H1 (cell line): ENCODE data around the gene FAM222B. TPM values are rescaled to one million over a fixed set of nuclear protein-coding genes. Genes with fewer than 3 reads are reported as not detected.
"Not testable (repeated sequence)": the region's sequence is repeated elsewhere in the genome, so short reads cannot be mapped to it uniquely, and the experiment has no call there.

Experiments
- CTCF ChIA-PET: fragments of 300-600 bp; sonication (Branson Sonifier 250); formaldehyde crosslinking; loops from one replicate; lab custom pipeline; 2021; ENCODE audit not compliant: partially characterized antibody; lab: Charles Lee
- POLR2A ChIA-PET: fragments of 300-600 bp; sonication (Branson Sonifier 250); formaldehyde crosslinking; loops from one replicate; lab custom pipeline; 2021; ENCODE audit warnings: inconsistent platforms; ENCODE audit not compliant: partially characterized antibody; lab: Charles Lee
- DNase-seq, 2 experiments: peaks; one replicate each; pipeline versions ENCODE4 v3.0.0 to v3.0.0-alpha.2; 2010 to 2022; ENCODE audit warnings: low spot score in 2 of 2, low read depth in 1 of 2, mixed read lengths in 1 of 2
- FAIRE-seq: peaks from 2 replicates; lab custom pipeline; 2011; peaks lifted over from hg19 to GRCh38; lab: Jason Lieb, UNC
- H2AFZ ChIP-seq: 2 replicates; pipeline ENCODE4 v1.8.1; 2012; ENCODE audit warnings: low read length, inconsistent platforms
- H2AK5ac ChIP-seq: 2 replicates; pipeline ENCODE4 v1.6.1; 2013; ENCODE audit warnings: low read depth, low read length
- H2BK120ac ChIP-seq: replicated peaks from 2 replicates; pipeline ENCODE3; 2013; ENCODE audit warnings: low read depth, low read length, inconsistent platforms
- H2BK12ac ChIP-seq: 2 replicates; pipeline ENCODE4 v1.6.1; 2013; ENCODE audit warnings: low read depth, low read length
- H2BK15ac ChIP-seq: 2 replicates; pipeline ENCODE4 v1.6.1; 2013; ENCODE audit warnings: low read length
- H2BK20ac ChIP-seq: 2 replicates; pipeline ENCODE4 v1.6.1; 2013; ENCODE audit warnings: low read length
- H2BK5ac ChIP-seq: 2 replicates; pipeline ENCODE4 v1.6.1; 2013; ENCODE audit warnings: low read depth, low read length
- H3K14ac ChIP-seq: 2 replicates; pipeline ENCODE4 v1.6.1; 2013; ENCODE audit warnings: inconsistent platforms; ENCODE audit not compliant: insufficient read length
- H3K18ac ChIP-seq: 2 replicates; pipeline ENCODE4 v1.6.1; 2013; ENCODE audit warnings: low read length; ENCODE audit errors: extremely low read depth
- H3K23ac ChIP-seq: 2 replicates; pipeline ENCODE4 v1.6.1; 2013; ENCODE audit warnings: inconsistent platforms; ENCODE audit not compliant: insufficient read length
- H3K23me2 ChIP-seq: 2 replicates; pipeline ENCODE4 v1.6.1; 2013; ENCODE audit warnings: low read depth, low read length
- H3K27ac ChIP-seq: 2 replicates; pipeline ENCODE4 v1.6.1; 2011; ENCODE audit warnings: low read depth, low read length, inconsistent platforms
- H3K27me3 ChIP-seq, 4 experiments: replicated peaks in 1 of 4; 1 replicate in 1 of 4; 2 replicates in 3 of 4; pipeline versions ENCODE4 v1.6.1 to v1.8.1; 2011 to 2013; ENCODE audit warnings: low read length in 3 of 4, mild to moderate bottlenecking in 3 of 4, inconsistent platforms in 2 of 4, mixed read lengths in 2 of 4, moderate library complexity in 1 of 4; ENCODE audit not compliant: control insufficient read depth in 3 of 4, insufficient read depth in 3 of 4; ENCODE audit errors: extremely low read depth in 1 of 4
- H3K36me3 ChIP-seq, 4 experiments: 2 replicates each; pipeline versions ENCODE4 v1.6.1 to v1.8.1; 2011 to 2013; ENCODE audit warnings: mild to moderate bottlenecking in 4 of 4, low read length in 3 of 4, moderate library complexity in 2 of 4, control low read depth in 1 of 4, inconsistent platforms in 1 of 4; ENCODE audit not compliant: insufficient read depth in 4 of 4, control insufficient read depth in 2 of 4
- H3K4ac ChIP-seq: replicated peaks from 2 replicates; pipeline ENCODE3; 2013; ENCODE audit warnings: low read length, low read depth, mixed read lengths, inconsistent platforms; ENCODE audit not compliant: insufficient read length
- H3K4me1 ChIP-seq, 4 experiments: replicated peaks in 1 of 4; 1 replicate in 1 of 4; 2 replicates in 3 of 4; pipeline versions ENCODE4 v1.6.1 to v1.8.1; 2011 to 2013; ENCODE audit warnings: low read length in 3 of 4, inconsistent platforms in 2 of 4, mixed read lengths in 1 of 4; ENCODE audit not compliant: insufficient read depth in 4 of 4, control insufficient read depth in 3 of 4
- H3K4me2 ChIP-seq, 2 experiments: 2 replicates each; pipeline versions ENCODE4 v1.6.1 to v1.8.1; 2011 to 2013; ENCODE audit warnings: low read depth in 2 of 2, low read length in 2 of 2, control low read depth in 1 of 2, inconsistent platforms in 1 of 2, mild to moderate bottlenecking in 1 of 2; ENCODE audit not compliant: insufficient read depth in 1 of 2
- H3K4me3 ChIP-seq, 4 experiments: fragments of 200-600, 300-600 bp in 1 of 4; sonication (generic), shearing (Covaris generic), sonication (Bioruptor Twin) in 1 of 4; 2 replicates each; pipeline versions ENCODE4 v1.5.1 to v1.8.1; 2011 to 2016; ENCODE audit warnings: low read length in 4 of 4, low read depth in 3 of 4, control low read depth in 2 of 4, inconsistent platforms in 2 of 4, mild to moderate bottlenecking in 2 of 4, mixed read lengths in 1 of 4, moderate library complexity in 1 of 4; ENCODE audit not compliant: insufficient read depth in 2 of 4; ENCODE audit errors: extremely low read depth in 1 of 4
- H3K56ac ChIP-seq: replicated peaks from 2 replicates; pipeline ENCODE3; 2013; ENCODE audit warnings: low read depth, mild to moderate bottlenecking, mixed read lengths, low read length, inconsistent platforms; ENCODE audit not compliant: insufficient read length
- H3K79me1 ChIP-seq: 2 replicates; pipeline ENCODE4 v1.6.1; 2013; ENCODE audit warnings: low read depth, low read length, control low read depth
- H3K79me2 ChIP-seq, 2 experiments: 2 replicates each; pipeline versions ENCODE4 v1.6.1 to v1.8.1; 2012 to 2013; ENCODE audit warnings: low read length in 2 of 2, mild to moderate bottlenecking in 2 of 2, inconsistent platforms in 1 of 2; ENCODE audit not compliant: insufficient read depth in 2 of 2, control insufficient read depth in 1 of 2
- H3K9ac ChIP-seq, 4 experiments: replicated peaks in 1 of 4; 1 replicate in 1 of 4; 2 replicates in 3 of 4; pipeline versions ENCODE4 v1.6.1 to v1.8.1; 2011 to 2013; ENCODE audit warnings: low read depth in 3 of 4, low read length in 3 of 4, control low read depth in 2 of 4, mild to moderate bottlenecking in 2 of 4, moderate library complexity in 2 of 4, inconsistent platforms in 1 of 4; ENCODE audit errors: extremely low read depth in 1 of 4
- H3K9me3 ChIP-seq, 2 experiments: 2 replicates each; pipeline versions ENCODE4 v1.6.1 to v1.8.1; 2012 to 2013; ENCODE audit warnings: mild to moderate bottlenecking in 2 of 2, moderate library complexity in 2 of 2, control low read depth in 1 of 2, inconsistent platforms in 1 of 2, low read depth in 1 of 2, low read length in 1 of 2, mixed read lengths in 1 of 2; ENCODE audit not compliant: insufficient read depth in 2 of 2
- H4K20me1 ChIP-seq, 2 experiments: replicated peaks in 1 of 2; 2 replicates each; pipeline versions ENCODE3 to v1.8.1; 2011 to 2013; ENCODE audit warnings: inconsistent platforms in 2 of 2, low read length in 2 of 2, mild to moderate bottlenecking in 1 of 2; ENCODE audit not compliant: insufficient read depth in 2 of 2, control insufficient read depth in 1 of 2
- H4K5ac ChIP-seq: 2 replicates; pipeline ENCODE4 v1.6.1; 2013; ENCODE audit warnings: low read length, low read depth, mixed read lengths, inconsistent platforms; ENCODE audit not compliant: insufficient read length
- H4K8ac ChIP-seq: 2 replicates; pipeline ENCODE4 v1.8.0; 2013; ENCODE audit warnings: mild to moderate bottlenecking, moderate library complexity, low read length, inconsistent platforms; ENCODE audit not compliant: insufficient read depth; ENCODE audit errors: extremely low read depth
- H4K91ac ChIP-seq: replicated peaks from 2 replicates; pipeline ENCODE3; 2013; ENCODE audit warnings: low read length, mixed read lengths, inconsistent platforms; ENCODE audit not compliant: insufficient read length
- WGBS, 2 experiments: shearing (Covaris generic) in 1 of 2; methylation state at CpG; one replicate each; pipeline versions ENCODE4 v1.1.6 to v1.1.7; 2013 to 2015; ENCODE audit warnings: low lambda C conversion rate in 2 of 2, mixed read lengths in 2 of 2, inconsistent platforms in 1 of 2, low coverage in 1 of 2, missing lambda C conversion rate in 1 of 2; ENCODE audit not compliant: insufficient replicate concordance in 2 of 2, insufficient coverage in 1 of 2, insufficient read length in 1 of 2; ENCODE audit errors: extremely low coverage in 1 of 2, missing lambda C conversion rate in 1 of 2; 5-methylcytosine and 5-hydroxymethylcytosine counted together
- polyA plus RNA-seq, 7 experiments: library from polyadenylated mRNA; depleted of rRNA in 3 of 7; stranded (reverse) in 5 of 7; unstranded in 2 of 7; fragments of >200 nt in 5 of 7; fragments of 200-250 nt in 2 of 7; gene quantifications; 1 replicate in 5 of 7; 2 replicates in 1 of 7; 4 replicates in 1 of 7; pipeline versions ENCODE4 v1.2.1 to v1.2.3, GENCODE V29; 2011 to 2013; ENCODE audit warnings: missing spikeins in 2 of 7, mixed read lengths in 2 of 7
- total RNA-seq: library from RNA; stranded (reverse); fragmentation: NEBNext Ultra II Directional; extraction: Animal tissue kit (Norgen Biotek cat#: 25700); gene quantifications from 2 replicates; pipeline ENCODE4 v1.2.1, GENCODE V29; 2021

Gene FAM222B
- total and polyA plus RNA-seq, 2 of the 8 experiments (the other 6 are each of a cell fraction or from before 2014, with no cell fraction given), result 42.1 to 81.7 TPM

DNA sequence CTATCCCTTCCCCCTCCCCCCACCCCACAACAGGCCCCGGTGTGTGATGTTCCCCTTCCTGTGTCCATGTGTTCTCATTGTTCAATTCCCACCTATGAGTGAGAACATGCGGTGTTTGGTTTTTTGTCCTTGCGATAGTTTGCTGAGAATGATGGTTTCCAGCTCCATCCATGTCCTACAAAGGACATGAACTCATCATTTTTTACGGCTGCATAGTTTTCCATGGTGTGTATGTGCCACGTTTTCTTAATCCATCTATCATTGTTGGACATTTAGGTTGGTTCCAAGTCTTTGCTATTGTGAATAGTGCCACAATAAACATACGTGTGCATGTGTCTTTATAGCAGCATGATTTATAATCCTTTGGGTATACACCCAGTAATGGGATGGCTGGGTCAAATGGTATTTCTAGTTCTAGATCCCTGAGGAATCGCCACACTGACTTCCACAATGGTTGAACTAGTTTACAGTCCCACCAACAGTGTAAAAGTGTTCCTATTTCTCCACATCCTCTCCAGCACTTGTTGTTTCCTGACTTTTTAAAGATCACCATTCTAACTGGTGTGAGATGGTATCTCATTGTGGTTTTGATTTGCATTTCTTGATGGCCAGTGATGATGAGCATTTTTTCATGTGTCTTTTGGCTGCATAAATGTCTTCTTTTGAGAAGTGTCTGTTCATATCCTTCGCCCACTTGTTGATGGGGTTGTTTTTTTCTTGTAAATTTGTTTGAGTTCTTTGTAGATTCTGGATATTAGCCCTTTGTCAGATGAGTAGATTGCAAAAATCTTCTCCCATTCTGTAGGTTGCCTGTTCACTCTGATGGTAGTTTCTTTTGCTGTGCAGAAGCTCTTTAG is 106.4 kb downstream of the FAM222B start:
- H4K5ac ChIP-seq, H2AFZ ChIP-seq, H3K23ac ChIP-seq, H3K4ac ChIP-seq, H3K9ac ChIP-seq, H2BK12ac ChIP-seq, H3K27me3 ChIP-seq, H3K56ac ChIP-seq, H3K14ac ChIP-seq, DNase-seq, H3K9me3 ChIP-seq, H2BK5ac ChIP-seq, H2BK20ac ChIP-seq, H3K79me2 ChIP-seq, H3K4me3 ChIP-seq, H3K79me1 ChIP-seq, H4K20me1 ChIP-seq, H4K8ac ChIP-seq, H3K4me2 ChIP-seq, H3K4me1 ChIP-seq, H3K27ac ChIP-seq, FAIRE-seq, H3K23me2 ChIP-seq, H2AK5ac ChIP-seq, H2BK120ac ChIP-seq, H3K18ac ChIP-seq, H2BK15ac ChIP-seq, H4K91ac ChIP-seq: not testable (repeated sequence)
- H3K36me3 ChIP-seq, result peaks cover 9 to 17% (median 13%) of the 10 kb centered on the region in 4 experiments; a peak in 6 of 8 replicates
- POLR2A ChIA-PET, result interaction anchor here (1.2 to 17.6 kb wide), 2 partner anchors 10 to 11 kb away, joined by 7 to 813 read pairs; partner anchors contain the start of gene TRAF4
- WGBS, 2 experiments, result 79% methylated on average over 5 of the region's 8 CpGs; no CpG with 5 or more reads in 1 of the 2 experiments
- CTCF ChIA-PET, result interaction anchor here (1.4 to 16.9 kb wide), 4 partner anchors 10 to 143 kb away, joined by 4 to 316 read pairs (median 8); partner anchors contain the start of gene TLCD1
